SIG-M5 (cell line): ENCODE data around the gene USF1.

Experiments
- DNase-seq: peaks from one replicate; lab custom pipeline; 2025; lab: John Stamatoyannopoulos, UW

The USF1 gene, protein sequence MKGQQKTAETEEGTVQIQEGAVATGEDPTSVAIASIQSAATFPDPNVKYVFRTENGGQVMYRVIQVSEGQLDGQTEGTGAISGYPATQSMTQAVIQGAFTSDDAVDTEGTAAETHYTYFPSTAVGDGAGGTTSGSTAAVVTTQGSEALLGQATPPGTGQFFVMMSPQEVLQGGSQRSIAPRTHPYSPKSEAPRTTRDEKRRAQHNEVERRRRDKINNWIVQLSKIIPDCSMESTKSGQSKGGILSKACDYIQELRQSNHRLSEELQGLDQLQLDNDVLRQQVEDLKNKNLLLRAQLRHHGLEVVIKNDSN

DNA sequence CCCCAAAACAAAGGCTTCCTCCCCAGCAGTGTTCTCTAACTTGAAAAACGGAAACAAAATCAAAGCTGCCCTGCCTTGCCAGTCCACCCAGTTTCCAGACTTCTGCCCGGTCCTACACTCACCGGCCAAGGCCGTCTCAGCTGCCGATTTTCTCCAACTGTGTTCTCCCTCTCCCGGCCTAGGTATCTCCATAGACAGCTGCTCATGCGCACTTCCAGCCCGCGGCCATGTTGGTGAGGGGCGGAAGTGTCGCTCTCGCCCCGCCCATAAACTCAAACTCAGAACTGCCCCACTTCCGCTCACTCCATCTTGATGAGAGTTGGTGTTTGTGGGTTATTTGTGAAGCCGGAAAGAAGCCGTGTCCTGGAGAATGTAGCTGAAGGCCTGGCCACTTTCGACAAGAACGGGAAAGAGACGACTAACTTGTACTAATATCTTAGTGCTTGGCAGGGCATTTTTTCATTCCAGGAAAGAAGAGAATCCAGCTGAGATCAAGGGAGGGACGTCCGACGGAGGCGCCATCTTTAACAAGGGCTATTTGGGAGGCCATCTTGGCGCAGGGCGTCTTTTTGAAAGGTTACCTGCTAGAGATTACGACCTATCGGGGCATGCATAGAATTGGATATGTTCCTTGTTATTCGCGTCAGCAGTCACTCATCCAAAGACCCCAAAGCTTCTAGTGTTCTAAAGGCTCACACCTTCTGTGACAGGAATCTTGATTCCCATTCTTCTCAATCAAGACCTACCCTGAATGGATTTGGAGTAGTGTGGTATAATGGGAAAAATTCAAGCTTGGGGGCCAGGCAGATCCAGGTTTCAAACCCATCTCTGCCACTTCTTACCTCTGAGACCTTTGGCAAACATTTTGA, at the start of gene USF1:
TSS of gene USF1 (minus strand) at position 242 of the 869 bp plus-strand sequence. CDS start 2,702 bp downstream, outside the sequence.
- DNase-seq, result peak; percentile 91

- no peak for DNase-seq
These were observed 49.5 kb upstream of the USF1 start for GRCh38 chr1:161095230-161095629.

DNA sequence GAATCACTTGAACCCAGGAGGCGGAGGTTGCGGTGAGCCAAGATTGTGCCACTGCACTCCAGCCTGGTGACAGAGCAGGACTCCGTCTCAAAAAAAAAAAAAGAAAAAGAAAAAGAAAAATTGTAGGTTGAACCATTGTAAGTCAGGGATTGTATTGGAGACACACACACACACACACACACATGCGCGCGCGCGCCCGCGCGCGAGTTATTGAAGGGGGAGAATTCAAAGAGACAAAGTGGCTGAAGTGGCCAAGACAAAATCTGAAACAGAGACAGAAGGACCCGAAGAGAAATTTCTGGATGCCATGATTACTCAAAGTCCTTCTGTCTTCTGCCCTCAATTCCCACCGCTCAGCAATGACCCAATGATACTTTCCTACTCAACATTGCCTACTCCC, 48.7 kb upstream of the USF1 start:
- DNase-seq, result no peak

DNA sequence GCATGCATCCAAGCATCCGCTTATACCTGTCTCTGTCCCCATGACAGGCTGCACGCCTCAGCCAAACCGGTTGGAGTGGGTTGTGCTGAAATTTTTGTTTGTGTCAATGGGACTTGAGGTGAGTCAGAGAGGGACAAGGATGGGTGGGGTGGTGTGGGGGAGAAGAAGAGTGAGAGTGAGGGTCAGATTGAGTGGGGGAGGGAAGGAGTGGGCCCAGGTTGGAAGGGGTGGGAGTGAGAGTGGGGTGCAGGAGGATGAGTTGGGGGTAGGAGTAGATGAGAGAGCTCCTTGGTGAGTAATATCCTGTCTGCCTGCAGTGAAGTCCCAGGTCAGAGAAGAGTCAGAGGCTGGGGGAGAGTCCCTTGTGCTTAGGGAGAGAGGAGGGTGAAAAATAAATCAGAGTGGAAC, 46.8 kb upstream of the USF1 start:
- no peak for DNase-seq

GRCh38 chr1:161091796-161092507, 46.2 kb upstream of the USF1 start:
- DNase-seq, result no peak

DNA sequence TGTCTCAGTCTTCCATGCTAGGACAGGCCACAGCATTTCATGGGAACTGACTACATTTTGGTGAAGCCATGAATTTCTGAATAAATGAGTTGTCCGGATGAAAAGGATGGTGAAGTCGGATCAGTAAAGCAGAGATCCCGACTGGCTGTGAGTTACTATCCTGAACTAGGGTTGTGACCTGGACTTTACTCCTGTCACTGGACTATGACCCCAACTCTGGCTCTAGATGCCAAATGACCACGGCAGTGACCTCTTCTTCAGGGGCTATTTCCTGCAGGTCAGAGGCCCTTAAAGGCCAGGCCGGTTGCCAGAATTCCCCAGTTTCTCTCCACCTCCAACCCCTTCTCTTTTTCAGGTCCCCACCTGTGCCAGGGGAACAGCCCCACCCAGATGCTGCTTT, 45.3 kb upstream of the USF1 start:
- DNase-seq, result no peak

- no peak for DNase-seq
These were observed 44.8 kb upstream of the USF1 start for GRCh38 chr1:161090617-161091016.

- no peak for DNase-seq
These were observed 44.2 kb upstream of the USF1 start for GRCh38 chr1:161089938-161090337.

DNA sequence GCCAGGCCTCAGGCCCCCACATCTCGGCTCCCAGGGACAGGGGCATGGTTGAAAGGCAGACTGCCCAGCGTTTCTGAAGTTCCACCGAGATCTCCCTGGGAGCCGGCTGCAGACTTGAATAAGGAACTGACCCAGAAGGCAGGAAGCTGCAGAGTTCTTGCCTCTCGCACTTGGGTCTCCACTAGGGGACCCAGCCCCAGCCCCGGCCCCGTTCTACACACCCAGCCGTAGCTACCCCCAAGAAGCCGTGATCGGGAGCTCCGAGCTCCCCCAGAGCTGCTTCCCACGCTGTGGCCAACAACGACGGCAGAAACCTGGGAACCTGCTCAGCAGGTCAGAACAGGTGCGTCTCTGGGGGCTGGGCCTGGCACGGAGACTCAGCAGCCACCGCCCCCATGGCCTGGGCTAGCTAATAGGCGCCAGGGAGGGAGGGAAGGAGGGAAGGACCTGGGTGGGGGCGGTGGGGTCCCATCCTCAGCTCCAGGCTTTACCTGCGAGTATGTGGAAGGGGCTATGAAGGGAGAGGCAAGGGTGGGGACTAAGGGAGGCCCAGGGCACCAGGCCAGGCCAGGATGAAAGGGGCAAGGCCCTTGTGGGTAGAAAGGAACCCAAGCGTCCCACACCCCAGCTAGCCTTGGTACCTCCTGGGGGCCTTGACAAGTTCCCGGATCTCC, 43.6 kb upstream of the USF1 start, which contains the start of gene NECTIN4:
TSS of gene NECTIN4 (minus strand) at position 308 of the 674 bp plus-strand sequence. CDS start at position 46, 262 bp downstream.
- DNase-seq, result no peak

DNA sequence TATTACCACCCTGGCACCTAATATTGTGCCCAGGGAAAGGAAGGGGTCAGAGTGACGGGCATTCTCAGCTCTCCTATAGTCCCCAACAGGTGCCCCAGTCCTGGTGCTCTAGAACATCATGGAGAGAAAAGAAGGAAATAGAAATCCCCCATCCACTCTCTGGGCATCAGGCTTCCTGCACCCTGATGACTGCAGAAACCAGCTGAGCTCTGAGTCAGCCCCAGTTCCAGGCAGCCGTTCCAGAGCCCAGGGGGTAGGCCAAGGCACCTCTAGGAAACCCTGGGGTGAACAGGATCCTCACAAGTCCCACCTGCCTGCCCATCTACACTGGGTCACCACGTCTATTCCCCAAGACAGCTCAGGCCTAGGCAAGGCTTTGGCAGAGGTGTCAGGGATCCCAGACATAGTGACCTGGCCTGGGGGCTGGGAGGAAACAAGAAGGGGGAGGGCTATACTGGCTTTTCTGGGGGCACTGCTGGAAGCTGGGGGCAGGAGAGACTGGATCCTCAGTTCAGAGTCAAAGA, 42.9 kb upstream of the USF1 start:
- DNase-seq, result no peak

GRCh38 chr1:161086457-161086856, 40.7 kb upstream of the USF1 start:
- no peak for DNase-seq

DNA sequence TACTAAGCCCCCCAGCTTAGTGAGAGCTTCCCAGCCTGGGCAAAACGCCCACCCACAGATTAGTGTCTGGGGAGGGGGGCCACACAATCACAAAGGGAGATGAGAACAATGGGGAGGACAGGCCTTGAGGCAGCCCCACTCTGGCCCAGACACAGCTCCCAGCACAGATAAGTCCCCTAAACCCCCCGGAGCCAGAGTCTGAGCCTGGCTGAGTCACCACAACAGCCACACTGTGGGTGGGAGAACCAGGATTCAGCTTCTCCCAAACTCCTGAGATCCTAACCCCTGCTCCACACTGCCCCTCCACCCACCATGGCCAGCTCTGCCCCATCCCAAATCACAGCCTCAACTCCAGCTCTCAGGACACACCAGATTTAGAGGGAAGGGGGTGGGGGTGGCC, 39.4 kb upstream of the USF1 start:
- DNase-seq, result no peak

DNA sequence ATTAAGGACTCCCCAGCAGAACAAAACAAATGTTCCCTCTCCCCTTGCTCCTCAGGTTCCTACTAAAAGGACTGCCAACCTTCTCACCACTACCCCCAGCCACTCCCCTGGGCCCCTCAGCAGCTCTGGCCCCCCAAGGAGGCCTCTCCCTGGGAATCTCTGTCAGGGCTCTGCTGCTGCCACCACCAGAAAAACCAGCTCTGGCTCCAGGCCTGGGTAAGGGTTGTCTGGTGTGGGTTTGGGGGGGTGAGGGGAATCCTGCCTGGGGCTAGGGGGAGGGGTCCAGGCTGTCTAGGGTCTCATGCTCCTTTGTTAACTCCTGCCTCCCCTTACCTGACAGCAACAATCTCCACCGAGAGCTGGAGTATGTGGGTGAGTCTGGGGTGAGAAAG, 38.8 kb upstream of the USF1 start:
- no peak for DNase-seq

- no peak for DNase-seq
These were observed 38.2 kb upstream of the USF1 start for GRCh38 chr1:161083748-161084596.

DNA sequence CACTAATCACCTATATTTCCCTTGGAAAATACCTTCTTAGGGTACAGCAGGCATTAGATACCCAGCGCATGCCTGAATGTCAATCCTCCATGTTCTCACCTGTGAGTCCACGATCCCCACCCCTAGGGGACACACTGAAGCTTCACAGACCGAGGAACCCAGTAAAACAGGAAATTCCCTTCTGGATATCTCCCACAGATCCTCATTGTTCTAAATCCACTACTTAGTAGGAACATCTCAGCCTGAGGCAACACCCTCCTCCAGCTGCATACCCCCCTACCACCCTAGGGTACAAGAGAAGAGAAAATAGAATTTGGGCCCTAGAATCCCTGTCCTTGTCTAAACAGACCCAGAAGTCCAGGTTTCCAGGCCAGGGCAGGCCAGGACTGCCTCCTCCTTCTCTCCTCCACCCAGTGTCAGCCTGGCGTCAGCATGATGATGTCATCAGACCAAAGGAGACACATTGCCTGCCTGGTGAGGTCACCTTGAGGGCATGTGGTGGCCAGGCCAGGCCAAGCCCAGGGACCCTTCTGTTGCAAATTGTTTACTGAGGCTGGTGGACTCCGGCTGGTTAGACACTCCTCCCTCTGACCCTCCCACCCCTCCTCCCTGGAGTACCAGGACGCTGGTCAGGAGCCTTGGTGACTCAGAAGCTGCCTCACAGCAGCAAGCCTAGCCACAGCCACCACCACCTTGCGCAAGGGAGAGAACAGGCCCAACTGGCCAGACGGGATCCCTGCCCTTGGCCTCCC, 37.4 kb upstream of the USF1 start:
- no peak for DNase-seq

GRCh38 chr1:161082483-161082882, 36.7 kb upstream of the USF1 start:
- no peak for DNase-seq

DNA sequence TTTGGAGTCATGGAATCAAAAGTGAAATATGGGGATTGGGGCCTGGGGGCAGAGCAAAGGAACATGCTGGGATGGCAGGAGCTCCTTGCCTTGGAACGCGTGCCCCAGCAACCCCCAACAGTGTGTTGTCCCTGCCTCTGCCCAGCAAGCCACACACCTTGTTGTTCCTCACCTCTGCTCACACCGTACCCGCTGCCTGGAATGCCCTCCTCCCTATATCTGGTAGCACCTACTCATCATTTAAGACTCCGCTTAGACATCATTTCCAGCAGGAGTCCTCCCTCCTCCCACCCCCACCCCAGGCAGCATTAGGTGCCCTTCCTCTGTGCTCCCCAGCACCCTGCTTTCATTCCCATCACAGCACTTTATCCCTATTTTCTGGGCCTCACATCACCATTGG, 35.7 kb upstream of the USF1 start:
- no peak for DNase-seq

- no peak for DNase-seq
These were observed 34.9 kb upstream of the USF1 start for GRCh38 chr1:161080441-161081405.
